GM12874 (cell line): ENCODE data around the gene MIR17HG.

Source experiments
- CTCF ChIP-seq: IDR thresholded peaks from 2 replicates; pipeline ENCODE4 v1.5.1; 2011; ENCODE audit warnings: low read depth, mild to moderate bottlenecking, control low read depth, low read length, moderate library complexity; ENCODE audit not compliant: insufficient read depth

The MIR17HG gene

GRCh38 chr13:91397595-91397994, 50.1 kb downstream of the MIR17HG start:
- no peak for TF ChIP-seq CTCF

- TF ChIP-seq CTCF: no peak
Observed at GRCh38 chr13:91398413-91399188, 51.1 kb downstream of the MIR17HG start, which contains the start of gene GPC5. Gene GPC5, plus strand, starts transcription at chr13:91398621.

GRCh38 chr13:91399189-91400062, 51.9 kb downstream of the MIR17HG start:
- TF ChIP-seq CTCF: no peak

GRCh38 chr13:91400063-91400399, 52.5 kb downstream of the MIR17HG start:
- TF ChIP-seq CTCF: no peak

GRCh38 chr13:91400671-91401070, 53.2 kb downstream of the MIR17HG start:
- no peak for TF ChIP-seq CTCF

- TF ChIP-seq CTCF: no peak
Observed at GRCh38 chr13:91401920-91402319, 54.4 kb downstream of the MIR17HG start.
